NCI-H2196 (cell line): ENCODE measurements around the gene PTCH1.

Experiments
- DNase-seq: peaks from one replicate; lab custom pipeline; 2025; ENCODE audit not compliant: unreplicated experiment; lab: John Stamatoyannopoulos, UW

The PTCH1 gene

GRCh38 chr9:95443301-95443700, 73.5 kb downstream of the PTCH1 start:
- no peak for DNase-seq

GRCh38 chr9:95441081-95441480, 75.7 kb downstream of the PTCH1 start:
- DNase-seq, result no peak

GRCh38 chr9:95440447-95440846, 76.3 kb downstream of the PTCH1 start:
- no peak for DNase-seq

- no peak for DNase-seq
Measured at GRCh38 chr9:95438561-95439357, 78.0 kb downstream of the PTCH1 start.

- no peak for DNase-seq
Measured at GRCh38 chr9:95437559-95437958, 79.2 kb downstream of the PTCH1 start.

GRCh38 chr9:95436416-95436815, 80.4 kb downstream of the PTCH1 start:
- DNase-seq, result no peak

- DNase-seq, result no peak
Measured at GRCh38 chr9:95435074-95435728, 81.6 kb downstream of the PTCH1 start.

- DNase-seq, result no peak
Measured at GRCh38 chr9:95434116-95435073, 82.4 kb downstream of the PTCH1 start.

- DNase-seq, result no peak
Measured at GRCh38 chr9:95433096-95433819, 83.5 kb downstream of the PTCH1 start.

GRCh38 chr9:95431286-95431685, 85.5 kb downstream of the PTCH1 start:
- no peak for DNase-seq

- DNase-seq, result no peak
Measured at GRCh38 chr9:95429948-95430620, 86.7 kb downstream of the PTCH1 start.

GRCh38 chr9:95429096-95429495, 87.7 kb downstream of the PTCH1 start:
- DNase-seq, result no peak

- no peak for DNase-seq
Measured at GRCh38 chr9:95425910-95426551, 90.7 kb downstream of the PTCH1 start.

- DNase-seq, result no peak
Measured at GRCh38 chr9:95422650-95423049, 94.1 kb downstream of the PTCH1 start.

- DNase-seq, result no peak
Measured at GRCh38 chr9:95420518-95420917, 96.3 kb downstream of the PTCH1 start.

- no peak for DNase-seq
Measured at GRCh38 chr9:95419444-95419843, 97.3 kb downstream of the PTCH1 start.

GRCh38 chr9:95415158-95415557, 101.6 kb downstream of the PTCH1 start:
- DNase-seq, result no peak

- DNase-seq, result no peak
Measured at GRCh38 chr9:95413793-95414192, 103.0 kb downstream of the PTCH1 start.

GRCh38 chr9:95411054-95411892, 105.5 kb downstream of the PTCH1 start:
- no peak for DNase-seq
